Measurements from ENCODE around the gene FAM72D.
"Not testable (repeated sequence)": the region's sequence is repeated elsewhere in the genome, so short reads cannot be mapped to it uniquely, and the experiment has no call there.

FAM72D gene

DNA sequence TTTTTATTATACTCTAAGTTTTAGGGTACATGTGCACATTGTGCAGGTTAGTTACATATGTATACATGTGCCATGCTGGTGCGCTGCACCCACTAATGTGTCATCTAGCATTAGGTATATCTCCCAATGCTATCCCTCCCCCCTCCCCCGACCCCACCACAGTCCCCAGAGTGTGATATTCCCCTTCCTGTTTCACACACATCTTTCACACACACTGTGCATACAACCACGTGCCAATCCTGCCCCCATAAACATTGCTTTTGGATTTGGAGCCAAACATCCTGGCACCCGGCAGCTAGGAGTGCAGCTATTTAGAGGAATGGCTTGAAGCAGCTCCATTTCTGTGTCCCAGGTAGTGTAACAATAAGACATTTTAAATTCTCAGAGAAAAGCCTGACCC is 51.4 kb downstream of the FAM72D start:
- DNase-seq; H3K36me3 Mint-ChIP-seq (ENCODE audit: insufficient read depth); H3K27ac Mint-ChIP-seq; H3K9me3 Mint-ChIP-seq; H3K27me3 Mint-ChIP-seq; H3K4me1 Mint-ChIP-seq (ENCODE audit: low read depth in 2 of 2); ATAC-seq (replicated peaks): not testable (repeated sequence)
- peak overlapping the region in 1 of 2 donors; percentile 25 for H3K4me3 Mint-ChIP-seq

DNA sequence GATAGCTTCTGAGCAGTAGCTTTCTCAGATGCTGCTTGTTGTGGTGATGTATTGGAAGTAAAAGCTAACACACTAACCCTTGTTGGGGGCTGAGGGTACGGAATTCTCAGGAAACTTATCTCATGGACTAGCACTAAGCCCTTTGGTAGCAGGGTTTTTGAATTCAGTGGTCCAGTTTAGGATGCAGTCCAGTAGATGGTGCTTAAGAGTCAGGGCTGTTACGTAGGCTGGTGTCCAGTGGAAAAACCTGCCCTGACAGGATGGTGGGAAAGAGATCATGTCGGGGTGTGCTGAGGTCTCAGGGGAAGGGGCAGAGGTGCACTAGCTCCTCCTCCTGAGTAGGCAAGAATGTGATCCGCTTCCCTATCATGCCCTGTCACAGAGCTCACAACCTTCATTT is 59.6 kb downstream of the FAM72D start:
- H3K4me3 Mint-ChIP-seq; H3K9me3 Mint-ChIP-seq; DNase-seq; H3K27me3 Mint-ChIP-seq; H3K27ac Mint-ChIP-seq; H3K36me3 Mint-ChIP-seq (ENCODE audit: insufficient read depth); H3K4me1 Mint-ChIP-seq (ENCODE audit: low read depth in 2 of 2); ATAC-seq (replicated peaks): not testable (repeated sequence)

DNA sequence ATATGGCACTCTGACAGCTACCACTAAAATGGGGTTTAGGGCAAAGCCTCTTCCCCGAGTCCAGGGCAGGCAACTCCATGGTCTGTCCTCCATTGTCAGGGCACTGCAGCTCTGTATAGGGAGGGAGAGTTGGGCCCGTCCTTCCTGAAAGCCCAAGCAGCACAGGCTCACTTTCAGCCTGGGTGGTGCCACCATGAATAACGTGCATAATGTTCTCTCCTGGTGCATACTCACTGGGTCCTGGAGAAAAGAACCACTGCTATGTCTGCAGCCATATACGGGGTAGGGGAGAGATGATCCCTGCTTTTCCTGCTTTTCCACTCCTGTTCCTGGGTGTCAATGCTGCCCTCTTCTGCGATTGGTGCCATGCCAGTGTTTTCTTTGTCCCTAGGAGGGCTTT is 60.1 kb downstream of the FAM72D start:
- not testable (repeated sequence) for ATAC-seq (replicated peaks); H3K4me1 Mint-ChIP-seq (ENCODE audit: low read depth in 2 of 2); DNase-seq; H3K9me3 Mint-ChIP-seq; H3K27ac Mint-ChIP-seq; H3K27me3 Mint-ChIP-seq; H3K36me3 Mint-ChIP-seq (ENCODE audit: insufficient read depth); H3K4me3 Mint-ChIP-seq

DNA sequence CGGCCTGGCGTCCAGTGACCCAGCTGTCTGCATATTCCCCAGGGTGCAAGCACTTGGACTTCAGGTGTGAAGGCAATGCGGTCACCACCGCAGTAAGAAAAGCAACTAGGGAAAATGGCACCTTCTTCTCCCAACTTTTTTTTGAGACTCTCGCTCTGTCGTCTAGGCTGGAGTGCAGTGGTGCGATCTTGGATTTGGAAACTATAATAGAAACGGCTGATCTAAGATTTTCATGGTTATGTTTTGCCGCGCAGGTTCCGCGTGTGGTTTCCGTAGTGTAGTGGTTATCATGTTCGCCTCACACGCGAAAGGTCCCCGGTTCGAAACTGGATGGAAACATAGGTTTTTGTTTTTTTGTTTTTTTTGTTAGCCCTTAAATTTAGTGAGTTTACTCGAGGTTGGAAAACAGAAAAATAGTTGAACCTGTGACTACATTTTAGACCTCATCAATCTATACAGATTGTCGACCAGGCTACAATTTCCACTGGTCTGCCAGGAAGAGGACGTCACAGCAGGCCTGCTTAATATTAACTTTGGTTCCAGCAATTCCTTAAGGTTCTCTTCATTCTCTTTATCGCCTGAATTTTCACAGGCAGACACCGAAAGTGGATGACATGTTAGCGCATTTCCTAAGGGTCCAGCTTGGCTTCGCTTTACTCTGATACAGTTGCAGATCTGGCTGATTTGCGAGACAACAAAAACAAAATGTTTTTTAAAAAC is 61.3 kb downstream of the FAM72D start:
- H3K27me3 Mint-ChIP-seq; H3K9me3 Mint-ChIP-seq; DNase-seq; H3K4me1 Mint-ChIP-seq (ENCODE audit: low read depth in 2 of 2); H3K36me3 Mint-ChIP-seq (ENCODE audit: insufficient read depth); H3K27ac Mint-ChIP-seq: not testable (repeated sequence)
- peak overlapping the region in 1 of 2 donors; percentile 21 for H3K4me3 Mint-ChIP-seq
- ATAC-seq (replicated peaks): peak; percentile 26

DNA sequence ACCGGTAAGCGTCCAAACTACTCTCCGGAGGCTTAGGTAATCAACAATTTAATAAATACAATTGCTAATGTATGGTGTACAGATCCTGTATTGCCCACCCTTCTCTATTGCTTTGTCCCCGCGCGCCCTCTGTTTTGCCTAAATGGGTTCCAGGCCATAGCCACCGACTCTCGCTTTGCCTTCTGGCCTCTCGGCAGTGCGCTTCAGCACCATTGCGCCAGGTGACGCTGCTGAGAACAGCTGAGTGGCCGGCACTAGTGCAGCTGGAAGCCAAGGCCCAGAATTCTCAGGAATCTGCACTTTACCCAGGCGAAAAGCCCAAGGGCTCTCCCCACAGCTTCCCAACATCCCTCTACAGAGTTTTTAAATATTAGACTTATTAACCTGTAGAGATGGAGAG is 61.9 kb downstream of the FAM72D start:
- not testable (repeated sequence) for H3K9me3 Mint-ChIP-seq; H3K4me3 Mint-ChIP-seq; ATAC-seq (replicated peaks)

DNA sequence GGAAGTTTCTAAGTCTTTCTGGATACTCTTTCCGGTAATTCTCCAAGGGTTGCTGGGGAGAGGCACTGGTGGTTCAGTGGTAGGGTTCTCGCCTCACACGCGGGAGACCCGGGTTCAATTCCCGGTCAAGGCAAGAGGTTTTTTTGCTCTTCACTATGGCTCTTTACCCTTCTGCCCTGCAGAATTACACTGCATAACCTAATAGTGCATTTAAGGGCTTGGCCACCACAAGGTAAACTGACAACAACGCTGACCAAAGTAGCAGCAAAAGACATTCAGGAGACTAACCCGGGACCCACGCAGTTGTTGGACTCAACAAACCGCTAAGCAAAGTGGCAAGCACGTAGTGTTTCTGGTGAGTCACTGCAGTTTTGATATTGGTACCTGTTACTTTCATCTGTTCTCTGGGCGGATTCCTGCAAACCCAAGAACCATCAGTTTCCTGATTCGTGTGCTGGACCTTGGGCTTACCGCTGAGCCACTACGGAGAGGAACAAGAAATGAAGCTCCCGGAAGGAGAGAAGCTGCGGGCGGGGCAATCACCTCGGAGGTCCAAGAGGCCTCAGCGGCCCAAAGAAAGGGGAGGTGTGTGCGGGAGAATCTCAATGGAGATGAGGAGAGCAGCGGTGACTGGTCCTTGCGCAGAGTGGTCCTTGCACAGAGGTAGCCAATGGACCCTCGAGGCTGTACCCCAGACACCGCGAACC is 65.4 kb downstream of the FAM72D start:
- H3K27me3 Mint-ChIP-seq; H3K27ac Mint-ChIP-seq; DNase-seq; H3K4me1 Mint-ChIP-seq (ENCODE audit: low read depth in 2 of 2); H3K36me3 Mint-ChIP-seq (ENCODE audit: insufficient read depth); H3K4me3 Mint-ChIP-seq; H3K9me3 Mint-ChIP-seq: not testable (repeated sequence)
- ATAC-seq (replicated peaks): peak; percentile 43

More for the DNA sequence above, 61.9 kb downstream of the FAM72D start:
- H3K36me3 Mint-ChIP-seq (ENCODE audit: insufficient read depth); H3K27me3 Mint-ChIP-seq; H3K27ac Mint-ChIP-seq; H3K4me1 Mint-ChIP-seq (ENCODE audit: low read depth in 2 of 2); DNase-seq: not testable (repeated sequence)
